GM21381 (cell line): ENCODE results near the gene DGCR8.

Experiments
- ATAC-seq: cut with Tn5 transposase; IDR thresholded peaks from one replicate; pipeline ENCODE4 v1.9.1; 2021; ENCODE audit warnings: mild to moderate bottlenecking, moderate library complexity; ENCODE audit not compliant: unreplicated experiment

DGCR8 gene

GRCh38 chr22:20135806-20136602, 56.0 kb downstream of the DGCR8 start:
- no peak for ATAC-seq

- ATAC-seq, result no peak
These were observed 56.5 kb downstream of the DGCR8 start for GRCh38 chr22:20136603-20136873.

DNA sequence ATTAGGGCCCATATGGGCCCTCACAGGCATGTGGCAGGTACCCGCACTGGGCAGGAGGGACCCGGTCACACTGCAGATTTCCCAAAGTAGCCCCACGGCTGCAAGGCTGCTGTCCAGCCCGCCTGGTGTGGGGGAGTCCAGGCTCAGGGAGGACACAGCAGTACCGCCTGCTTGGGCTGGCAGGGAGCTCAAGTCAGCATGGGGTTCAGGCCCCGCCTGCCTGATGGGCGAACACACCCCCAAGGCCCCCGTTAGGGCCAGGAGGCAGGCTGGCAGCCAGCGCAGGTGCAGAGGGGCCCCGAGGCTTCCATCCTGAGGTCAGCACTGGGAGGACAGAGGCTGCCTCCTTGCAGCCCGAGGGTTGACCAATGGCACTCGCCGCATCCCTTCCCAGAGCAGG, 57.1 kb downstream of the DGCR8 start:
- ATAC-seq, result no peak

DNA sequence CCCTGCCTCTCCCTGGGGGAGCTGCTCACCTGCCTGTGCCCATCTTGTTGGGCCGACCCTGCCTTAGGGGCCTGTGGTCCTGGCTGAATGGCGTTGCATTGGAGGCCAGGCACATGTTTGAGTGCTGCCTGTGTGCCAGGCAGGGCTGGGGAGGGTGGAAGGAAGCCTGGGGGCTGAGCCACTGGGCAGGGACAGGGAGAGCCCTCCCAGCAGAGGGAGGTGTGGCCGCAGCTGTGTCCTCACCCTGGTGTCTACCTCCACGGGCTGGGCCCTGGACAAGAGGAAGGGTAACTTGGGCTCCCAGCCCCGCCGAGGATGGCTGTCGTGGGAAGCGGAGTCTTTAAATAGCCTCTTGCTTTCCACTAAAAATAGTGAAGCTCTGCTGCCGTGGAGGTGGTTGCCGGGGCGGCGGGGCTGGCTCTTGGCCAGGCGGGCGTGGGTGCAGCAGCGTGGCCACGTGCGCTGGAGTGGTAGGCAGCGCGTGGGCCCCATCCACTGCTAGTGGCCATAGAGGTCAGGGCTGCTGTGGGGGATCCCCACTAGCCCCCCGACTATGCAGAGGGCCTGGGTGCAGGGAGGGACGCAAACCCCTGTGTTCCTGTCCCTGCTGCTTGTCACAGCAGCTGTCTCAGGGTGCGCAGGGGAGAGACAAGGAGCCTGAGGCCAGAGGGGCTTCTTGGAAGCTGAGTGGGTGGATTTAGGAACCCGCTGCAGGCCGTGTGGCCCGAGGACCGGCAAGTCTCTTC, 57.8 kb downstream of the DGCR8 start:
- ATAC-seq, result no peak

GRCh38 chr22:20138417-20138738, 58.3 kb downstream of the DGCR8 start:
- ATAC-seq, result no peak

- ATAC-seq, result no peak
These were observed 58.8 kb downstream of the DGCR8 start for GRCh38 chr22:20138868-20139267.

DNA sequence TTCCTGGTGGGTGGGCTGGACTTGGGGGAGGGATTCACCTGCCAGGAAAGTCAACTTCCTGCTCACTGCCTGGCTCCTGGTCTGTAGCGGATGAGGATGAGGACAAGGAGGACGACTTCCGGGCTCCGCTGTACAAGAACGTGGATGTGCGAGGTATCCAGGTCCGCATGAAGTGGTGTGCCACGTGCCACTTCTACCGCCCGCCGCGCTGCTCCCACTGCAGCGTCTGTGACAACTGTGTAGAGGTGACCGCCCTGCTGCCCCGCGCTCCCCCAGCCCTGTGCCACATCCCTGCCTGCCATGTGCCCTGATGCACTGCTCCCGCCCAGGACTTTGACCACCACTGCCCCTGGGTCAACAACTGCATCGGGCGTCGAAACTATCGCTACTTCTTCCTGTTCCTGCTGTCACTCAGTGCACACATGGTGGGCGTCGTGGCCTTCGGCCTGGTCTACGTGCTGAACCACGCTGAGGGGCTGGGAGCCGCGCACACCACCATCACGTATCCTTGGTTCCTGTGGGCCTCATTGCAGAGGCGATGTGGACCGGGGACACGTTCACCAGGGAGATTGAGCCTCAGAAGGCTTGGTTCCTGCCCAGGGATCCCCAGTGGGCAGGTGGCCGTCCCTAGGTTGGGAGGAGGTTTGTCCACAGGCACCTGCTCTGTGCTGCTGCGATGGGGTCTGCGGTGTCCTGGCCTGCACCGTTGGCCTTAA, 59.5 kb downstream of the DGCR8 start:
- no peak for ATAC-seq

DNA sequence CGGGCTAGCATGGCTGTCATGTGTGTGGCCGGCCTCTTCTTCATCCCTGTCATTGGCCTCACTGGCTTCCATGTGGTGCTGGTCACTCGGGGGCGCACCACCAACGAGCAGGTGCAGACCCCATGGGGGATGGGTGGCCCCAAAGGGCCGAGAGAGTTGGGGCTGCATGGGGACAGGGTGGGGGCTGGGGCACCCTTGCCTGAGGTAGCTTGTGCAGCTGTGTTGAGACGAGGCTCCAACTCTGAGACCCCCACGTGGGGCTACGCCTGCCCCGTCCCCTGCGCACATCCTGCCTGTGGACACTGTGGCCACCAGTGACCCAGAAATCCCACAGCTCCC, 60.0 kb downstream of the DGCR8 start:
- ATAC-seq, result no peak

DNA sequence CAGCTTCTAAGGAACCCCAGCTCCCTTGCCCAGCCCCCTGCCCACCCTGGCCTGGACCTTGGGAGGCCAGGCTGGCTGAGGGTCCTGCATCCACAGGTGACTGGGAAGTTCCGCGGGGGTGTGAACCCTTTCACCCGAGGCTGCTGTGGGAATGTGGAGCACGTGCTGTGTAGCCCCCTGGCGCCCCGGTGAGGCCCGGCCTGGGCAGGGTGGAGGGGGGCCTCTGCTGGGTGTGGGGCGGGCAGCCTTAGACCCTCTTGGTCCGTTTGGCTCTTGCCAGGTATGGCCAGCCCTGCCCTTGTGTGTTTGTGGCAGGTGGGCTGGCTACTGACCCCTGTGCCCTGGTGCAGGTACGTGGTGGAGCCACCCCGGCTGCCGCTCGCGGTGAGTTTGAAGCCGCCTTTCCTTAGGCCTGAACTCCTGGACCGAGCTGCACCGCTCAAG, 60.5 kb downstream of the DGCR8 start:
- no peak for ATAC-seq

GRCh38 chr22:20141186-20142077, 61.4 kb downstream of the DGCR8 start:
- ATAC-seq, result no peak

DNA sequence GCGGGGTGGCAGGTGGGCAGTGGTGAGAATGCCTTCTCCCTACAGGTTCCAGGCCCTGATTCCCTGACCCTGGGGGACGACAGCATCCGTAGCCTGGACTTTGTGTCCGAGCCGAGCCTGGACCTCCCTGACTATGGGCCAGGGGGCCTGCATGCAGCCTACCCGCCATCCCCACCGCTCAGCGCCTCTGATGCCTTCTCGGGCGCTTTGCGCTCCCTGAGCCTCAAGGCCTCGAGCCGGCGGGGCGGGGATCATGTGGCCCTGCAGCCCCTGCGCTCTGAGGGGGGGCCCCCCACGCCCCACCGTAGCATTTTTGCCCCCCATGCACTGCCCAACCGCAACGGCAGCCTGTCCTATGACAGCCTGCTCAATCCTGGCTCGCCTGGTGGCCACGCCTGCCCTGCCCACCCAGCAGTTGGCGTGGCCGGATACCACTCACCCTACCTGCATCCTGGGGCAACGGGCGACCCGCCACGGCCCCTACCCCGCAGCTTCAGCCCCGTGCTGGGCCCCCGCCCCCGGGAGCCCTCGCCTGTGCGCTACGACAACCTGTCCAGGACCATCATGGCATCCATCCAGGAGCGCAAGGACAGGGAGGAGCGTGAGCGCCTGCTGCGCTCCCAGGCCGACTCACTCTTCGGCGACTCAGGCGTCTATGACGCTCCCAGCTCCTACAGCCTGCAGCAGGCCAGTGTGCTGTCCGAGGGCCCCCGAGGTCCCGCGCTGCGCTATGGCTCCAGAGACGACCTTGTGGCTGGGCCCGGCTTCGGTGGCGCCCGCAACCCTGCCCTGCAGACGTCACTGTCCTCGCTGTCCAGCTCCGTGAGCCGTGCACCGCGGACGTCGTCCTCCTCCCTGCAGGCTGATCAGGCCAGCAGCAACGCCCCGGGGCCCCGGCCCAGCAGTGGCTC, 62.9 kb downstream of the DGCR8 start:
- ATAC-seq, result no peak

GRCh38 chr22:20143883-20144665, 64.0 kb downstream of the DGCR8 start:
- no peak for ATAC-seq

DNA sequence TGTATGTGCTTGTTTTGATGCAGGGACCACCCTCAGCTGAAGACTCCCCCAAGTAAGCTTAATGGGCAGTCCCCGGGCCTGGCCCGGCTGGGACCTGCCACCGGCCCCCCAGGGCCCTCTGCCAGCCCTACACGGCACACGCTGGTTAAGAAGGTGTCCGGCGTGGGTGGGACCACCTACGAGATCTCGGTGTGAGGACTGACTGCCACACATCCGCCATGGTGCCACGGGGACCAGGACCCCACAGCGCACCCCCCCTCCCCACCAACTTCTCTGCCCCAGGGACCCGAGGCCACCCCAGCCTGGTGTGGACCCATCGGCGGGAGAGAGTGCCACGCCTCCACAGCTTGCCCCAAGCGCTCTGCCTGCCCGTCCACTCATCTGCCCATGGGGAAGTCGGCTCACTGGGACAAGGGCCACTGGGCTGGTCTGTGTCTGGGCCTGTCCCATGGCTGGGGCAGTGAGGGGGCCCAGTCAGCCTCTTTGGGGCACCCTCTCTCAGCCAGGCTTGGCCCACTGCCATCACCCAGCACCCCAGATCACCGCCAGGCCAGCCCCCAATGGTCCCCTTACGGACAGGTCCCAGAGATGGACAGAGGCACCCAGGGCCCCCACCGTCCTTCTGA, 65.3 kb downstream of the DGCR8 start:
- no peak for ATAC-seq

- ATAC-seq, result no peak
These were observed 65.8 kb downstream of the DGCR8 start for GRCh38 chr22:20145832-20146223.

GRCh38 chr22:20146777-20147176, 66.7 kb downstream of the DGCR8 start:
- ATAC-seq, result no peak

DNA sequence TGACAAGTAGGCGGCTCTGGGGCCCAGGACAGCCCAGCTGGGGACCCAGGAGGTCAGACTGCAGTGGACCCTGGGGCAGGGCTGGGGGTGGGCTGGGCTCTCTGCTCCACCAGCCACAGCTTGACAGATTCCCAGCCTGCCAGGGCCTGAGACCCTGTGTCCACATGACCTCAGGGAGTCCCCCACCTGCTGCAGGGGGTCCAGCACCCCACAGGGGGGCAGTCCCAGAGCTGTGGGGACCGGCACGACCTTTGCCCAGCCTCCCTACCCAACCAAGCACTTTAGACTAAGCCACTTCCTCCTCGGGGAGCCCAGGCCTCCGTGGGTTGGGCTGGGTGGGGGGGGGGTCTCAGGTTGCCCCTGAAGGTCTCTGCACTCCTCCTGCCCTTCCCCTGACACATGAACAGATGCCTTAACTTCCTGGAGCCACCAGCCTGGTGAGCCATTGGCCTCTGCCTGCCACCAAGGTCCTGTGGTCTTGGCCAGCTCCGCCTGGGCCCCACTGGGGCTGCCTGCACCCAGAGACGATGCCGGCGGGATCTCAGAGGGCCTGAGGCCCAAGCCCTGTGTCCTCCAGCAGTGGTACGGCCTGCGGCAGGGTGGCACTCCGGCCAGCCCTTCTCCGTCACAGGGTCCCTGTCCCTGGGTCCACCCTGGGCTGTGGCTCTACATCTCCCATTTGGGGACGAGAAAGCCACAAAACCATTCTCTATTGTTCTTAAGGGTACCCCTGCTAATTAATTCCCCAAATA, 67.4 kb downstream of the DGCR8 start:
- ATAC-seq, result no peak

GRCh38 chr22:20148414-20148813, 68.4 kb downstream of the DGCR8 start:
- ATAC-seq, result no peak
